NCI-H446 treated with DMSO at 0.1 percent for 48 hours (cell line): ENCODE data around the gene LOXL4.

Source experiments
- DNase-seq: peaks from one replicate; lab custom pipeline; 2025; lab: John Stamatoyannopoulos, UW

The LOXL4 gene

GRCh38 chr10:98294270-98294627 lies 26.3 kb upstream of the LOXL4 start:
- no peak for DNase-seq

DNA sequence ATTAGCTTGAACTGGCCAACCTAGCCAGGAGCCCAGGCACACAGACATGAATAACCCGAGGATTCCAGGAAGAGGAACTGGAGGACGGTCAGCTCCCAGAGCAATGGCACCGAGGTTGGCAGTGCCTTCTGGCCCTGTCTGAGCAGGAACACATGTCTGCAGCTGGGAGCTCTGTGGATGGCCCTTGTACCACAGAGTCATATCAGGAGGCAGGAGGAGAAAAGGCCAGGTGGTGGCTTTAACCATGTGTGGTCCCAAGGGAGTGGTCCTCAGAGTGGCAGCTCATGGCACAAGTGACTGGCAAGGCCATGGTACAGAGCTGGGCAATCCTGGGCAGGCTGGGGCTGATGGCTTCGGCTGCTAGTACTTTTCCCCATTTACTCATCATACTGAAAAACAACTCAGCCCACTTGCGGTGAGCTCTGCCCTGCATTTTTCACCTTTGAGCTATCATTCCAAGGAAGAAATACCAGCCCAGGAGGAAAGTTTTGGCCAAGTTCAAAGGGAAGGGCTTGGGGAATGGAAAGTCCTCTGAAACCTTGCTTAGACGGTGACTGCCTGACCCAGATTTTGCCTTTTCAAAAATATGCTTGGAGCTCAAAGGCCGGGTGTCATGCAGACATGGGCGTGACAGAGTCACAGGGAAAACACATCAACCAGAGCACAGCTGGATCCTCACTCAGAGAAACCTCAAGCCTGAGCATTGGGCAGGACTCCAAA lies 25.7 kb upstream of the LOXL4 start:
- DNase-seq: no peak

DNA sequence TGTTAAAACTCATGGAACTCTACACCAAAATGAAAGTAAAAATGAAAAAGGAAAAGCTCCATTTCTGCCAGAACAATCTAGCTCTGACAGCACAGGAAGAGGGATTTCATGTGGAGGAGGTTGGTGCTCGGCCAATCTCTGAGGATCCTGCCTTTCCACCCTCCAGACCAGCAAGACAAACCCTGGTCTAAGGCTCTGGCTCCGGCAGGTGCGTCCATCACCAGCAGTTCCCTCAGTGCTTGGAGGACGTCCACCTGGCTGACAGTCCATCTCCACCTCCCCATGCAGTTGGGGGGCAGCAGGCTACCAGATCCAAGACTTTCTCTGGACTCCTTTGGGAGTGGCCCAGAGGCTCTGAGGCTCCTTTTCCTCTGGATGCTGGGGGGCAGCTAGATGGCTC lies 25.0 kb upstream of the LOXL4 start:
- no peak for DNase-seq

- no peak for DNase-seq
These were observed 21.8 kb upstream of the LOXL4 start for GRCh38 chr10:98289802-98290209.

DNA sequence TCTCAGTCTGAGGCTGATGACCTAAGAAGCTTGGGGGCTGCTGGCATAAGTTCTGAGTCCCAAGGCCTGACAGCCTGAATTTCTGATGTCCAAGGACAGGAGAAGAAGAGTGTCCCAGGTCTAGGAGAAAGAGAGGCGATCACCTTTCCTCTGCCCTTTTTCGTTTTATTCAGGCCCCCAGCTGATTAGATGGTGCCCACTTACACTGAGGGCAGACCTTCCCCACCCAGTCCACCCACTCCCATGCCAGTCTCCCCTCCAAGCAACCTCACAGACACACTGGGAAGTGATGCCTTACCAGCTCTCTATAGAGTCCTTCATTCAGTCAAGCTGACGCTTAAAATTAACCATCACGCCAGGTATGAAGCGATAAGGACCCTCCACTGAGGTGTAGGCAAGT lies 19.3 kb upstream of the LOXL4 start:
- DNase-seq: no peak

DNA sequence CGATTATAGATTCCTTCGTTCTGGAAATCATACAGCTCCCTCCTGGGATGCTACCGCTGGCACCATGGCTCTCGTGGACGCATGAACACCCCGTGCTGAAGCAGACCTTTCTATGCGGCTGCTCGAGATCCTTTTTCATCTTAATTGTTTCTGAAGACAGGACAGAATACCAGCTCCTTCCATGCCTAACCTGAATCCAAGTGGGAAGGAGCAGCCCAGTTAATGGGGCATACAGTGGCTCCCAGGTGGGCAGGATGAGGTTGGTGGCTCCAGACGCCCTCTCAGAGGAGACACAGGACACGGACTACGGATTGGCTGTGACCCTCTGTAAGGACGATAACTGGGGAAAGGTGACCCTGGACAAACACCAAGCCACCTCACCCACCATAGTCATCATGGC lies 18.4 kb upstream of the LOXL4 start:
- DNase-seq: no peak

- DNase-seq: no peak
These were observed 17.4 kb upstream of the LOXL4 start for GRCh38 chr10:98285416-98285815.

DNA sequence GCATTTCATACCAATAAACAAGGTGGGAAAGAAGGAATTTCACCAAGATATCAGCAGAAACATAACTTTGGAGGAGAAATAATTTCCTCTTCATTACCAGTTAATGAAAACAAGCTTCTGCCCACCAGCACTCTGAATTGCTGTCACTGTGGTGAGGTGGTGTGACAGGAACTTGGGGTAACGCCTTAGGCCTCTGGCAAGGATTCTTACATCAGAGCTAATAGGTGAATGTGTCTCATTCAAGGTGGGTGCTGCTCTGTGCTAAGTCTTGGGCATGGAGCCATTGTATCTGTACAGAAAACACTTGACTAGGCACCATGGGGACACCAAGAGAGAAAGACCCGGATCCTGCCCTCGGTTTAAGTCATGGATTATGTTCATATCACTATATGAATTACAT lies 8.3 kb upstream of the LOXL4 start:
- DNase-seq: no peak

- DNase-seq: no peak
These were observed 6.6 kb upstream of the LOXL4 start for GRCh38 chr10:98274562-98274961.

- DNase-seq: no peak
These were observed 5.3 kb upstream of the LOXL4 start for GRCh38 chr10:98273057-98273850.

GRCh38 chr10:98272656-98273055 lies 4.7 kb upstream of the LOXL4 start:
- DNase-seq: no peak

- DNase-seq: no peak
These were observed 4.3 kb upstream of the LOXL4 start for GRCh38 chr10:98272245-98272644.

DNA sequence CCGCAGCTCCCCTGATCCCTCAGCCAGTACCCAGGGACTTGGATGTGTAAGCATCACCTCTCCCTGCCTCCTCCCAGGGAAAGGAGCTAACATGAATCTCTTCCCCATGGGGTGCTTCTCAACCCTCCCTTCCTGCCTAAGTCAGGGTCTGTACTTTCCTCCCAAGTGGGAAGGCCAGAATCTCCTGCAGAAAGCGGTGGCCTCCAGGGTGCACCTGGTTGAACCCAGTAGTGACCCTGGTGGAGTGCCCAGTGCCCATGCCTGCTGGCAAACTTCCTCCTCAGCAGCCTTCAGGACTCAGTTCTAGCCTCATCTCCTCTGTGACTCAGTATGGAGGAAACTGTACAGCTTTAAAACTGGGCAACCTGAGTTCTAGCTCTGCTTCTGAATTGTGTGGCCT lies 2.8 kb upstream of the LOXL4 start:
- no peak for DNase-seq

DNA sequence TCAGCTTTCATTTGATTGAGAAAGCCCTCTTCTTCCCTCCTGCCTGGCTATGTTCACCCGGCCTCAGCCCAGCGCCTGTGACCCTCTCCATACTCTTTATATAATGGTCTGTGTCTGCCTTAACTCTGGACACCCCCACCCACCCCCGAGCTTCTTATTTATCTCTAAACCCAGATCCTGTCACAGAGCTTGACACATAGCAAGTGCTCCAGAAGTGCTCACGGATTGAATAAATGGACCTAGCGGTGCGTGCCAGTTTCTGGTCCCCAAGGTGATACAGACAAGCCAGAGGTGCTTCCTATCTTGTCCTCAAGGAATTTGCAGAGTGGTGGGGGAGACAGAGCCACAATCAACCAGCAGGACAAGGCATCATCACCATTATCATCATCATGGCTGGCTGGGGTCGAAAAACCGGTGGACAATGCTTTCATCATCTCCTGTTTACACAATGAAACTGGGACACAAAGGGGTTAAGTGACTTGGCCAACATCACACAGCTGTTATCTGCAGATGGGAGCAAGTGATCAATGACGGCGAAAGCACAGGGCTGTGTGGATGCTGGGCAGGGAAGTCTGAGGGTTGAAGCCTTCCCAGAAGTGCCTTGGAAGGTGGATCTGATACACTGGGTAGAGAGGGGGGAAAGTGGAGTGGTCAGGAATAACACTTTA lies 2.2 kb upstream of the LOXL4 start:
- DNase-seq: no peak

- no peak for DNase-seq
These were observed 1.5 kb upstream of the LOXL4 start for GRCh38 chr10:98269435-98269912.

- no peak for DNase-seq
These were observed 869 bp upstream of the LOXL4 start for GRCh38 chr10:98268694-98269431.

- no peak for DNase-seq
These were observed 713 bp downstream of the LOXL4 start for GRCh38 chr10:98267069-98267893.

- DNase-seq: no peak
These were observed 1.3 kb downstream of the LOXL4 start for GRCh38 chr10:98266647-98267046.

DNA sequence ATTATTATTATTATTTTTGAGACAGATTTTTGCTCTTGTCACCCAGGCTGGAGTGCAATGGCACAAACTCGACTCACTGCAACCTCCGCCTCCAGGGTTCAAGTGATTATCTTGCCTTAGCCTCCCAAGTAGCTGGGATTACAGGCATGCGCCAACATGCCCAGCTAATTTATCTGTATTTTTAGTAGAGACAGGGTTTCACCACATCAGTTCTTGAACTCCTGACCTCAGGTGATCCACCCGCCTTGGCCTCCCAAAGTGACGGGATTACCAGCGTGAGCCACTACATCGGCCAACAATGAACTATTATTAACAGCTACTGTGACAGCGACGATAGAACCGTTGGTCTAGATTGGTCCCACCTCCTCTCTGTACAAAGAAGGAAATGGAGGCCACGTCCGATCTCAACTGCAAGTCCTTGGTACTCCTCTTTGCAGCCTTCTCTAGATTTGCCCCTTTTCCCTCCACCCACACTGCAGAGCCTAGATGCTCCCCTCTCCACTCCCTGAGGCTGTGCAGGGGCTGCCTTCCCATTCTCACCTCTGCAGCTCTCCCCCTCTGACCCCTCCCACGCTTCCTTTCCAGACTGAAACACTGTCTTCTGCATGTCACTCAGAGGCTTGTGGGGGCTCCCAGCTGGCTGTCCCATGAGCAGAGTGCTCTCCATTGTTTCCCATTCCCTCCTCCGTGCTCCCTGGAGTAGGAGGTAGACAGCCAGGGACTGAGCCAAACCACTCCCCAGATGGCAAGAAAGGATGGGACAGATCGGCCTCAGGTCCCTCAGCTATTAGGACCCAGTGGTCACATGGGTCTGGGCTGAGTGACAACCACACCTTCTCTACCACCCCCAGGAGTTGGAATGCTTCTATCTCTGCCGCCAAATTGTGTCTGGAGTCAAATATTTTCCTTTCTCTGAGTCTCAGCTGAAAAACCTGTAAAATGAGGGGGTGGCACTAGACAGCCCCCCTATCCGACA lies 2.3 kb downstream of the LOXL4 start:
- no peak for DNase-seq

DNA sequence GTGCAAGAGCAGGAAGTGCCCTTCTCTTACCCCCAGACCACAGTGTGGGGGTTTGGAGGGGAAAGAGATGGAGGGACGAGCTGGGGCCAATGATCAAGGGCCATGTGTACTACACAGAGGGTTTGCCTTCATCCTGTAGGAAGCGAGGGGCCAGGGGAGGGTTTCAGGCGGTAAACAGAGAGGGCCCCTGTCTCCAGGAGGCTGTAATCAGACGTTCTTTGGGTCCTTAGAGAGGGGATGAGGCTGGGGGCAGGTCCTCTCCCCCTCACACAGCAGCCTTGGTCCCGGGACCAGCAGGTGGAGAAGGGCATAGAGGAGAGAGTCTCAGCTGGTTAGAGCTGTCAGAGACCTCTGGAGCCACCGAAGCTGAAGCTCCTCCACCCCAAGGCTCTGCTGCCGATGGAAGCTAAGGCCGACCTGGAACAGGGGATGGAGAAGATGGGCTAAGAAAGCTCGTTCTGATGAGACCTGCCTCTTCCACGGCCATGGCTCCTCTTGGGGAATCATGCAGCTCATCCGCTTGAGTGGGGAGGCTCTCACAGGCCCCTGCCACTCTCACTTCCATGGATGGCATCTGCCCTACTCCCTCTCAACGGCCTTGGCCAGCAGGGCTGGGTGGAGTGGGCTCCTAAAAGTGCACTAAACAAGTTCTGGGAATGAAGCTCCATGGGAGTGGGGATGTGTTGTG lies 3.5 kb downstream of the LOXL4 start:
- DNase-seq: no peak
